Endodermal cell (in vitro differentiated cells): ENCODE results near the gene GPR176. TPM values are rescaled to one million over a fixed set of nuclear protein-coding genes. Genes with fewer than 3 reads are reported as not detected.

Experiments
- DNase-seq: peaks from one replicate; pipeline ENCODE4 v3.0.0-alpha.2; 2017
- H3K27ac ChIP-seq: 2 replicates; pipeline ENCODE4 v1.5.1; 2013; ENCODE audit warnings: mild to moderate bottlenecking, low read depth, low read length, moderate library complexity
- H3K27me3 ChIP-seq: 2 replicates; pipeline ENCODE4 v1.6.1; 2013; ENCODE audit warnings: mild to moderate bottlenecking, low read length, moderate library complexity; ENCODE audit not compliant: insufficient read depth, control insufficient read depth, poor library complexity, severe bottlenecking
- H3K36me3 ChIP-seq: 2 replicates; pipeline ENCODE4 v1.7.0; 2013; ENCODE audit warnings: mild to moderate bottlenecking, low read length, moderate library complexity; ENCODE audit not compliant: control insufficient read depth, insufficient read depth
- H3K4me1 ChIP-seq: one replicate; pipeline ENCODE4 v1.7.0; 2013; ENCODE audit warnings: low read length; ENCODE audit not compliant: control insufficient read depth, insufficient read depth
- H3K4me3 ChIP-seq: 2 replicates; pipeline ENCODE4 v1.5.1; 2013; ENCODE audit warnings: mild to moderate bottlenecking, low read length, moderate library complexity
- H3K9ac ChIP-seq: 2 replicates; pipeline ENCODE4 v1.6.1; 2013; ENCODE audit warnings: mild to moderate bottlenecking, low read length, moderate library complexity; ENCODE audit not compliant: poor library complexity, severe bottlenecking; ENCODE audit errors: extremely low read depth
- H3K9me3 ChIP-seq: 2 replicates; pipeline ENCODE4 v1.6.1; 2013; ENCODE audit warnings: mild to moderate bottlenecking, low read length, moderate library complexity; ENCODE audit not compliant: control insufficient read depth
- H3K27ac Mint-ChIP-seq: 2 replicates; pipeline ENCODE4 v1.8.0; 2020; ENCODE audit warnings: mixed read lengths
- H3K27me3 Mint-ChIP-seq: 2 replicates; pipeline ENCODE4 v1.8.0; 2021; ENCODE audit warnings: mild to moderate bottlenecking, mixed read lengths; ENCODE audit not compliant: insufficient read depth
- H3K36me3 Mint-ChIP-seq: 2 replicates; pipeline ENCODE4 v1.8.0; 2020; ENCODE audit warnings: low read depth, mixed read lengths
- H3K4me1 Mint-ChIP-seq: 2 replicates; pipeline ENCODE4 v1.8.0; 2020; ENCODE audit warnings: mixed read lengths
- H3K4me3 Mint-ChIP-seq: 2 replicates; pipeline ENCODE4 v1.8.0; 2020; ENCODE audit warnings: mild to moderate bottlenecking, moderate library complexity, mixed read lengths
- H3K9me3 Mint-ChIP-seq: 2 replicates; pipeline ENCODE4 v1.8.0; 2020; ENCODE audit warnings: mild to moderate bottlenecking, mixed read lengths
- WGBS, 2 experiments: methylation state at CpG; one replicate each; pipeline versions ENCODE4 v1.1.5 to v1.1.7; 2013; ENCODE audit warnings: missing lambda C conversion rate in 2 of 2, mixed read lengths in 1 of 2; ENCODE audit not compliant: insufficient coverage in 1 of 2, insufficient read length in 1 of 2; 5-methylcytosine and 5-hydroxymethylcytosine counted together
- total RNA-seq, 2 donors: library from RNA; stranded (reverse); fragmentation: NEBNext Ultra II Directional in 1 of 2; extraction: Animal tissue kit (Norgen Biotek cat#: 25700) in 1 of 2; gene quantifications; 2 replicates in 1 of 2; 3 replicates in 1 of 2; pipeline ENCODE4 v1.2.1, GENCODE V29; 2021
- TF ChIP-seq, protein P1 (sequence below): fragments of 200-600 bp; sonication (generic); conservative IDR thresholded peaks from 2 replicates; pipeline ENCODE4 v1.5.0; 2021; ENCODE audit warnings: antibody characterized with exemption, mild to moderate bottlenecking

Gene GPR176
- total RNA-seq, 2 donors from 2014 or later, result 26.0 to 31.1 TPM

DNA sequence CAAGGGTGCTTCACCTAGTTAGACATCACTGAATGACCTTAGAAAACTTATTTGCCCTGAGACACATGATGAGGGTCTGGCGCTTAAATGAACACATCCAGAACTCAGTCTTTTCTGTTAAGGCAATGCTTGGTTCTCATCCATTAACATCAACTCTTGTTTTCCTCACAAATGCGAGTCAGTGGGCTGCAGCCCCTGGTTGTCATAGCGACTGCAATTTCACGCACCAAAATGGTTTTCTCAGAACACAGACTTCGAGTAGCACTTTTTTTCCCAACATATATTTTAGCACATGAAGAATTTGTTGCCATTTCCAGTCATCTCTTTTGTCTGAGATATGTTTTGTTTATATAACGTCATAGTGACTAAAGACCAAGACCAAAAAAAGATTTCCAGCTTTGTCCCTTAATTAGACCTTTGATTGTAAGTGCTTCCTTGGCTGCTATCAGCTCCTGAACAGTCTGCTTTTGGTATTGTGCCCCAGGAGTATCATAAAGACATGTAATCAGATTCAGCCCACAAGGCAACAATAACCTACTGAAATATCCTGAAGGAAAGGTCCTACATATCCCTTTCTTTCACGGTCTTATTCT is 68.5 kb downstream of the GPR176 start:
- H3K27me3 ChIP-seq, result no peaks in the 10 kb centered on the region
- H3K36me3 ChIP-seq, result no peaks in the 10 kb centered on the region
- no peaks in the 10 kb centered on the region for H3K36me3 Mint-ChIP-seq
- H3K9ac ChIP-seq, result no peak overlapping the region
- no peak overlapping the region for H3K4me3 ChIP-seq
- H3K4me3 Mint-ChIP-seq, result no peak overlapping the region
- H3K27me3 Mint-ChIP-seq, result no peaks in the 10 kb centered on the region
- H3K4me1 ChIP-seq, result no peaks in the 10 kb centered on the region
- TF ChIP-seq, protein P1, sequence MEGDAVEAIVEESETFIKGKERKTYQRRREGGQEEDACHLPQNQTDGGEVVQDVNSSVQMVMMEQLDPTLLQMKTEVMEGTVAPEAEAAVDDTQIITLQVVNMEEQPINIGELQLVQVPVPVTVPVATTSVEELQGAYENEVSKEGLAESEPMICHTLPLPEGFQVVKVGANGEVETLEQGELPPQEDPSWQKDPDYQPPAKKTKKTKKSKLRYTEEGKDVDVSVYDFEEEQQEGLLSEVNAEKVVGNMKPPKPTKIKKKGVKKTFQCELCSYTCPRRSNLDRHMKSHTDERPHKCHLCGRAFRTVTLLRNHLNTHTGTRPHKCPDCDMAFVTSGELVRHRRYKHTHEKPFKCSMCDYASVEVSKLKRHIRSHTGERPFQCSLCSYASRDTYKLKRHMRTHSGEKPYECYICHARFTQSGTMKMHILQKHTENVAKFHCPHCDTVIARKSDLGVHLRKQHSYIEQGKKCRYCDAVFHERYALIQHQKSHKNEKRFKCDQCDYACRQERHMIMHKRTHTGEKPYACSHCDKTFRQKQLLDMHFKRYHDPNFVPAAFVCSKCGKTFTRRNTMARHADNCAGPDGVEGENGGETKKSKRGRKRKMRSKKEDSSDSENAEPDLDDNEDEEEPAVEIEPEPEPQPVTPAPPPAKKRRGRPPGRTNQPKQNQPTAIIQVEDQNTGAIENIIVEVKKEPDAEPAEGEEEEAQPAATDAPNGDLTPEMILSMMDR, result no peak
- peak overlapping the region; percentile 77 for H3K27ac ChIP-seq
- 50 to 74% methylated on average over 4 to 6 of the region's 7 CpGs for WGBS, 2 experiments
- no peaks in the 10 kb centered on the region for H3K9me3 ChIP-seq
- no peaks in the 10 kb centered on the region for H3K9me3 Mint-ChIP-seq
- H3K4me1 Mint-ChIP-seq, result peaks cover 20% of the 10 kb centered on the region
- H3K27ac Mint-ChIP-seq, result no peak overlapping the region
- no peak for DNase-seq

DNA sequence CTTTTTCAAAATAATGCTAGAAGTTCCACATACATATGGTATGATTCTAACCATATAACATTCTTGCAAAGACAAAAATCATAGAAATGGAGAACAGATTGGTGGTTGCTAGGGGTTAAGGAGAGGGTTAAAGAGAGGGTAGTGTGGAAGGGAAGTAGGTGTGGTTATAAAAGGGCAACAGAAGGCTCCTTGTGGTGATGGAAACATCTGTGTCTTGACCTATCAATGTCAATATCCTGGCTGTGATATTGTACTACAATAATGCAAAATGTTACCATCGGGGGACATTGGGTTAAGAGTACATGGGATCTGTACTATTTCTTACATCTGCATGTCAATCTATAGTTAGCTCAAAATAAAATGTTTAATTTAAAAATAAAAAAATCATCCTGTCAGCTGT is 69.6 kb downstream of the GPR176 start:
- Histone ChIP-seq H3K27ac (no peak overlapping the region), H3K4me3 (no peak overlapping the region), H3K9ac (no peak overlapping the region), H3K36me3 (no peaks in the 10 kb centered on the region), H3K4me1 (no peaks in the 10 kb centered on the region), H3K27me3 (no peaks in the 10 kb centered on the region), H3K9me3 (no peaks in the 10 kb centered on the region)
- H3K27me3 Mint-ChIP-seq, result no peaks in the 10 kb centered on the region
- DNase-seq, result no peak
- no peaks in the 10 kb centered on the region for H3K9me3 Mint-ChIP-seq
- TF ChIP-seq, protein P1, result no peak
- 100% methylated on average over 1 of the region's 1 CpG; no CpG with 5 or more reads in 1 of the 2 experiments for WGBS, 2 experiments
- H3K27ac Mint-ChIP-seq, result no peak overlapping the region
- no peak overlapping the region for H3K4me3 Mint-ChIP-seq
- H3K36me3 Mint-ChIP-seq, result no peaks in the 10 kb centered on the region
- H3K4me1 Mint-ChIP-seq, result peaks cover 28% of the 10 kb centered on the region

DNA sequence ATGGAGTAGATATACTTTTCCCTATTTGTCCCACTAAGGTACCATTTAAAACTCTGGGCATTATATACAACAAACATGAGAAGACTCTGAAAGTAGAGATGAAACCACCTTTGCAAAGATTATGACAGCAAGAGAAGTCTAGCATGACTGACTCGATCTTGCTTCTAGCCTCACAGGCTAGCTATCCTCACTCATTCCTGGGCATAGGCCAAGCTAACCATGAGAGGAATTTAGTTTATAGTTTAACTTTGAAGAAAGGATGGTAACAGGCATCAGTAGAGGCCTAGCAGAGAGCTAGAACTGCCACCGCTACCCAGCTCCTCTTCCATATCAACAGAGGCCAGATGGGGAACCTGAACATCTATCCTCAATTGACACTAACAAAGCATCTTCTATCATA is 74.0 kb downstream of the GPR176 start:
- TF ChIP-seq, protein P1, result no peak
- H3K27me3 ChIP-seq, result no peaks in the 10 kb centered on the region
- peaks cover 26% of the 10 kb centered on the region for H3K4me1 Mint-ChIP-seq
- no peaks in the 10 kb centered on the region for H3K4me1 ChIP-seq
- no peak overlapping the region for H3K27ac ChIP-seq
- no peaks in the 10 kb centered on the region for H3K36me3 ChIP-seq
- no peak overlapping the region for H3K4me3 ChIP-seq
- no peak overlapping the region for H3K27ac Mint-ChIP-seq
- no peaks in the 10 kb centered on the region for H3K9me3 Mint-ChIP-seq
- H3K9me3 ChIP-seq, result no peaks in the 10 kb centered on the region
- peaks cover 6% of the 10 kb centered on the region for H3K36me3 Mint-ChIP-seq
- no peak overlapping the region for H3K4me3 Mint-ChIP-seq
- H3K27me3 Mint-ChIP-seq, result no peaks in the 10 kb centered on the region
- DNase-seq, result no peak
- no peak overlapping the region for H3K9ac ChIP-seq
- WGBS, 2 experiments, result 95 to 100% methylated on average over 1 to 2 of the region's 2 CpGs
